Naive B cell (primary cell): ENCODE measurements around the gene UGT2A3. TPM values are rescaled to one million over a fixed set of nuclear protein-coding genes. Genes with fewer than 3 reads are reported as not detected.
"Not testable (repeated sequence)": the region's sequence is repeated elsewhere in the genome, so short reads cannot be mapped to it uniquely, and the experiment has no call there.

Experiments used
- ATAC-seq, 2 donors: fragments of 150-1000 bp; cut with Tn5 transposase; 2 replicates each; pipeline ENCODE4 v1.10.0; 2021; ENCODE audit warnings: low read depth in 2 of 2, mild to moderate bottlenecking in 2 of 2, moderate library complexity in 2 of 2
- DNase-seq: peaks from one replicate; pipeline ENCODE4 v3.0.0; 2022
- H3K27ac Mint-ChIP-seq, 6 donors: one replicate each; pipeline ENCODE4 v1.8.0; 2020 to 2022; ENCODE audit warnings: mild to moderate bottlenecking in 6 of 6, mixed read lengths in 6 of 6, moderate library complexity in 5 of 6, inconsistent platforms in 2 of 6
- H3K27me3 Mint-ChIP-seq, 3 donors: one replicate each; pipeline ENCODE4 v1.8.0; 2021 to 2022; ENCODE audit warnings: mixed read lengths in 3 of 3, mild to moderate bottlenecking in 1 of 3
- H3K36me3 Mint-ChIP-seq, 2 donors: one replicate each; pipeline ENCODE4 v1.8.0; 2020 to 2022; ENCODE audit warnings: mixed read lengths in 2 of 2, inconsistent platforms in 1 of 2, mild to moderate bottlenecking in 1 of 2
- H3K4me1 Mint-ChIP-seq, 3 donors: one replicate each; pipeline ENCODE4 v1.8.0; 2020 to 2022; ENCODE audit warnings: mixed read lengths in 3 of 3, inconsistent platforms in 1 of 3, mild to moderate bottlenecking in 1 of 3, moderate library complexity in 1 of 3
- H3K4me3 Mint-ChIP-seq, 8 donors: one replicate each; pipeline ENCODE4 v1.8.0; 2020 to 2022; ENCODE audit warnings: mild to moderate bottlenecking in 8 of 8, mixed read lengths in 8 of 8, moderate library complexity in 8 of 8, inconsistent platforms in 2 of 8
- H3K9me3 Mint-ChIP-seq, 7 donors: one replicate each; pipeline ENCODE4 v1.8.0; 2020 to 2022; ENCODE audit warnings: mixed read lengths in 7 of 7, mild to moderate bottlenecking in 5 of 7, inconsistent platforms in 2 of 7, moderate library complexity in 1 of 7
- polyA plus RNA-seq, 6 donors: library from polyadenylated mRNA; unstranded; fragments of 300-500 nt; fragmentation: Illumina TruSeq; gene quantifications; one replicate each; pipeline ENCODE4 v1.2.3, GENCODE V29; 2021; ENCODE audit warnings: low read depth in 6 of 6

Gene UGT2A3
- polyA plus RNA-seq, 6 donors from 2014 or later: not detected

GRCh38 chr4:68950033-68950432, 1.6 kb downstream of the UGT2A3 start:
- Mint-ChIP-seq H3K36me3 (no peaks in the 10 kb centered on the region), H3K4me3 (no peak overlapping the region), H3K9me3 (peaks cover 0 to 1% (median 0%) of the 10 kb centered on the region in 7 donors), H3K27ac (no peak overlapping the region), H3K4me1 (no peaks in the 10 kb centered on the region), H3K27me3 (no peaks in the 10 kb centered on the region)
- ATAC-seq (no peak), DNase-seq (no peak)

GRCh38 chr4:68948985-68949384, 2.6 kb downstream of the UGT2A3 start:
- H3K27ac Mint-ChIP-seq: no peak overlapping the region
- H3K4me3 Mint-ChIP-seq: no peak overlapping the region

GRCh38 chr4:68948044-68948743, 3.4 kb downstream of the UGT2A3 start:
- no peak for DNase-seq
- H3K9me3 Mint-ChIP-seq: peaks cover 0 to 1% (median 0%) of the 10 kb centered on the region in 7 donors
- no peaks in the 10 kb centered on the region for H3K4me1 Mint-ChIP-seq
- no peak overlapping the region for H3K27ac Mint-ChIP-seq
- H3K27me3 Mint-ChIP-seq: no peaks in the 10 kb centered on the region
- no peak for ATAC-seq
- H3K4me3 Mint-ChIP-seq: peak overlapping the region in 1 of 8 donors; percentile 20
- H3K36me3 Mint-ChIP-seq: no peaks in the 10 kb centered on the region

More at GRCh38 chr4:68948985-68949384, 2.6 kb downstream of the UGT2A3 start:
- Mint-ChIP-seq H3K27me3 (no peaks in the 10 kb centered on the region), H3K9me3 (peaks cover 0 to 1% (median 0%) of the 10 kb centered on the region in 7 donors), H3K4me1 (no peaks in the 10 kb centered on the region), H3K36me3 (no peaks in the 10 kb centered on the region)
- no peak for ATAC-seq
- DNase-seq: no peak

- Mint-ChIP-seq H3K4me1 (no peaks in the 10 kb centered on the region), H3K4me3 (no peak overlapping the region), H3K36me3 (peaks cover 0 to 4% of the 10 kb centered on the region in 2 donors), H3K9me3 (peaks cover 3 to 25% (median 4%) of the 10 kb centered on the region in 7 donors), H3K27ac (no peak overlapping the region), H3K27me3 (no peaks in the 10 kb centered on the region)
- ATAC-seq (no peak), DNase-seq (no peak)
These were observed 22.4 kb downstream of the UGT2A3 start for GRCh38 chr4:68929076-68929737.

GRCh38 chr4:68927165-68927564, 24.4 kb downstream of the UGT2A3 start:
- ATAC-seq (no peak), DNase-seq (no peak)
- Mint-ChIP-seq H3K36me3 (peaks cover 0 to 4% of the 10 kb centered on the region in 2 donors), H3K4me3 (no peak overlapping the region), H3K9me3 (peaks cover 4 to 36% (median 6%) of the 10 kb centered on the region in 7 donors), H3K27ac (no peak overlapping the region), H3K27me3 (no peaks in the 10 kb centered on the region), H3K4me1 (no peaks in the 10 kb centered on the region)

- not testable (repeated sequence) for H3K27ac Mint-ChIP-seq, ATAC-seq, DNase-seq, H3K4me3 Mint-ChIP-seq, H3K36me3 Mint-ChIP-seq, H3K27me3 Mint-ChIP-seq, H3K4me1 Mint-ChIP-seq
- H3K9me3 Mint-ChIP-seq: peaks cover 4 to 44% (median 11%) of the 10 kb centered on the region in 7 donors
These were observed 29.4 kb downstream of the UGT2A3 start for GRCh38 chr4:68922202-68922601.

- Mint-ChIP-seq H3K27me3 (no peaks in the 10 kb centered on the region), H3K27ac (no peak overlapping the region), H3K4me3 (no peak overlapping the region), H3K36me3 (no peaks in the 10 kb centered on the region), H3K9me3 (peaks cover 0 to 33% (median 8%) of the 10 kb centered on the region in 7 donors), H3K4me1 (no peaks in the 10 kb centered on the region)
- ATAC-seq (no peak), DNase-seq (no peak)
These were observed 30.6 kb downstream of the UGT2A3 start for GRCh38 chr4:68921051-68921450.

- Mint-ChIP-seq H3K9me3 (peaks cover 0 to 13% (median 3%) of the 10 kb centered on the region in 7 donors), H3K27ac (no peak overlapping the region), H3K4me1 (no peaks in the 10 kb centered on the region), H3K4me3 (no peak overlapping the region), H3K27me3 (no peaks in the 10 kb centered on the region), H3K36me3 (no peaks in the 10 kb centered on the region)
- ATAC-seq (no peak), DNase-seq (no peak)
These were observed 34.6 kb downstream of the UGT2A3 start for GRCh38 chr4:68917016-68917415.

- H3K27ac Mint-ChIP-seq: no peak overlapping the region
- no peak overlapping the region for H3K4me3 Mint-ChIP-seq
These were observed 38.8 kb downstream of the UGT2A3 start for GRCh38 chr4:68912807-68913206.

GRCh38 chr4:68909385-68909784, 42.2 kb downstream of the UGT2A3 start:
- Mint-ChIP-seq H3K4me3 (no peak overlapping the region), H3K4me1 (peaks cover 0 to 4% (median 0%) of the 10 kb centered on the region in 3 donors), H3K36me3 (no peaks in the 10 kb centered on the region), H3K27ac (no peak overlapping the region), H3K27me3 (no peaks in the 10 kb centered on the region), H3K9me3 (peaks cover 0 to 7% (median 0%) of the 10 kb centered on the region in 7 donors)
- ATAC-seq (no peak), DNase-seq (no peak)

More at GRCh38 chr4:68912807-68913206, 38.8 kb downstream of the UGT2A3 start:
- ATAC-seq (no peak), DNase-seq (no peak)
- Mint-ChIP-seq H3K9me3 (peaks cover 0 to 7% (median 0%) of the 10 kb centered on the region in 7 donors), H3K27me3 (no peaks in the 10 kb centered on the region), H3K36me3 (no peaks in the 10 kb centered on the region), H3K4me1 (no peaks in the 10 kb centered on the region)

GRCh38 chr4:68907788-68908700, 43.6 kb downstream of the UGT2A3 start:
- Mint-ChIP-seq H3K27me3 (no peaks in the 10 kb centered on the region), H3K27ac (no peak overlapping the region), H3K4me1 (peaks cover 0 to 4% (median 0%) of the 10 kb centered on the region in 3 donors), H3K9me3 (peaks cover 0 to 4% (median 0%) of the 10 kb centered on the region in 7 donors), H3K36me3 (no peaks in the 10 kb centered on the region), H3K4me3 (no peak overlapping the region)
- DNase-seq (no peak), ATAC-seq (no peak)

- peaks cover 0 to 4% (median 0%) of the 10 kb centered on the region in 3 donors for H3K4me1 Mint-ChIP-seq
- H3K4me3 Mint-ChIP-seq: peak overlapping the region in 1 of 8 donors; percentile 60
- H3K36me3 Mint-ChIP-seq: no peaks in the 10 kb centered on the region
- H3K27ac Mint-ChIP-seq: no peak overlapping the region
- DNase-seq (no peak), ATAC-seq (no peak)
- no peaks in the 10 kb centered on the region for H3K27me3 Mint-ChIP-seq
- H3K9me3 Mint-ChIP-seq: peaks cover 0 to 4% (median 0%) of the 10 kb centered on the region in 7 donors
These were observed 44.4 kb downstream of the UGT2A3 start for GRCh38 chr4:68907245-68907644.

GRCh38 chr4:68906780-68907137, 44.8 kb downstream of the UGT2A3 start:
- Mint-ChIP-seq H3K27me3 (no peaks in the 10 kb centered on the region), H3K9me3 (peaks cover 0 to 4% (median 0%) of the 10 kb centered on the region in 7 donors), H3K27ac (no peak overlapping the region), H3K36me3 (no peaks in the 10 kb centered on the region), H3K4me1 (peaks cover 0 to 4% (median 0%) of the 10 kb centered on the region in 3 donors), H3K4me3 (no peak overlapping the region)
- DNase-seq (no peak), ATAC-seq (no peak)
